ENCODE measurements around the gene ACP4.

Gene ACP4

DNA sequence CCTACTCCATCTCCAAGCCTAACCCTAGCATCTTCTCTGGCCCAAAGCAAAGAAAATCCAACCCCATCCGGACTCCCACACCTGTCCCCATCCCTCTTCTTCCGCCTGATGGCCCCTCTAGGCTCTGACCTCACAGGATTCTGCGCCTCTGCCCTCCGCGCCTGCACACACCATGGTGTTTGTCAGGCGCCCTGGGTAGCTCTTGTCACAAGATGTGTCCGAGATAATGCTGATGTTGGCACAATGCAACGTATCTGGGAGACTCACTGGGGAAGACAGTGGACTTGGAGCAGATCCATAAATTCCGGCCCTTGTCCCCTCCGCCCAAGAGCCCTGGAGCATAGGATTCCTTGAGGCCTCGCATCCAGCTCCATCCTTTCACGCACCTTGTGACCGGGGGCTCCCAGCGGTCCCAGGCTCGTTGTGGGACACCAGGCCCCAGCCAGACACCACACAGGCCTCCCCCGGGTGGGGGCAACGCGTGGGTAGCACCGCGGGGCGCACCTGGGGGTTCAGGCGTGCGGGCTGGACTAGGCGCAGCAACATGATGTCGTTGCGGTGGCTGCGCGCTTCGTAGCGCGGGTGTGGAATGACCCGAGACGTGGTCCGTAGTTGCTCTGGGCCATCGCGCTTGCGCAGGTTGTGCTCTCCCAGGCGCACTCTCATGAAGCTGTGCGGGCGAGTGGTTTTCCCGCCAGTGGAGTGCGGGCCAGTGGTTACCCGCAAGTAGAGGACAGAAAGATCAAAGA, 36.5 kb downstream of the ACP4 start:
- H3K27me3 ChIP-seq (replicated peaks in 2 of 5; ENCODE audit: control insufficient read depth in 4 of 5, insufficient read depth in 5 of 5, low read length in 4 of 5) = peaks cover 8 to 64% (median 18%) of the 10 kb centered on the region in 5 experiments
- no peak overlapping the region for H3K4me3 ChIP-seq (ENCODE audit: control insufficient read depth in 1 of 7, extremely low read depth in 1 of 7, insufficient read depth in 4 of 7, low read depth in 2 of 7, low read length in 6 of 7)
- no peaks in the 10 kb centered on the region for H3K36me3 ChIP-seq (ENCODE audit: control insufficient read depth in 4 of 4, insufficient read depth in 4 of 4, low read length in 3 of 4)
- POLR2A ChIA-PET = no interaction called here
- H3K4me1 ChIP-seq (ENCODE audit: control extremely low read depth in 1 of 4, control insufficient read depth in 4 of 4, insufficient read depth in 4 of 4, low read length in 3 of 4) = no peaks in the 10 kb centered on the region
- WGBS (ENCODE audit: insufficient coverage) = 82% methylated on average over 40 of the region's 43 CpGs
- no peak overlapping the region for H3K27ac ChIP-seq (ENCODE audit: insufficient read depth in 1 of 2, low read depth in 1 of 2, low read length in 2 of 2, poor library complexity in 1 of 2, severe bottlenecking in 2 of 2)
- peaks cover 0 to 7% (median 3%) of the 10 kb centered on the region in 5 experiments for H3K9me3 ChIP-seq (ENCODE audit: control extremely low read depth in 1 of 5, control insufficient read depth in 4 of 5, insufficient read depth in 2 of 5, low read depth in 1 of 5, low read length in 4 of 5)
- CTCF ChIA-PET = no interaction called here
- no peak for DNase-seq

DNA sequence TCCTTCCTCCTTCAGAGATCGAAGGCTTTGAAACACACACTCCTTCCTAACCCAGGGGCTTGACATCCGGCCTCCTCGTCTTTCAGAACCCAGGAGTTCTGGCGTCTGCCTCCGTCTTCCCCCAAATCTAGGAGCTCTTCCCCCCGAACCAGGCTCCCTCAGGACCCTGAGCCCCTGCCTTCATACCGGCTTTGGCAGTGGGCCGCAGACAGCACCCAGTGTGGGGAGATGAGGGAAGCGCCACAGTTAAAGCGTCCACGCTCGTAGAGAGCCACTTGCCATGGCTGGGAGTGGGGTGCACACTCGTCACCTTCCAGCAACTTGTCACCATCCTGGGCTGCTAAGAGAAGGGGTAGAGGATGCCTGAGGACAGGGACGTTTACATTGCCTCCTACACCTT, 37.3 kb downstream of the ACP4 start:
- no peaks in the 10 kb centered on the region for H3K36me3 ChIP-seq (ENCODE audit: control insufficient read depth in 4 of 4, insufficient read depth in 4 of 4, low read length in 3 of 4)
- H3K4me3 ChIP-seq (ENCODE audit: control insufficient read depth in 1 of 7, extremely low read depth in 1 of 7, insufficient read depth in 4 of 7, low read depth in 2 of 7, low read length in 6 of 7) = no peak overlapping the region
- peaks cover 0 to 7% (median 3%) of the 10 kb centered on the region in 5 experiments for H3K9me3 ChIP-seq (ENCODE audit: control extremely low read depth in 1 of 5, control insufficient read depth in 4 of 5, insufficient read depth in 2 of 5, low read depth in 1 of 5, low read length in 4 of 5)
- WGBS (ENCODE audit: insufficient coverage) = 86% methylated on average over 12 of the region's 14 CpGs
- no peaks in the 10 kb centered on the region for H3K4me1 ChIP-seq (ENCODE audit: control extremely low read depth in 1 of 4, control insufficient read depth in 4 of 4, insufficient read depth in 4 of 4, low read length in 3 of 4)
- DNase-seq = no peak
- H3K27me3 ChIP-seq (replicated peaks in 2 of 5; ENCODE audit: control insufficient read depth in 4 of 5, insufficient read depth in 5 of 5, low read length in 4 of 5) = peaks cover 8 to 57% (median 15%) of the 10 kb centered on the region in 5 experiments
- H3K27ac ChIP-seq (ENCODE audit: insufficient read depth in 1 of 2, low read depth in 1 of 2, low read length in 2 of 2, poor library complexity in 1 of 2, severe bottlenecking in 2 of 2) = no peak overlapping the region
- ChIA-PET POLR2A (no interaction called here), CTCF (no interaction called here)

DNA sequence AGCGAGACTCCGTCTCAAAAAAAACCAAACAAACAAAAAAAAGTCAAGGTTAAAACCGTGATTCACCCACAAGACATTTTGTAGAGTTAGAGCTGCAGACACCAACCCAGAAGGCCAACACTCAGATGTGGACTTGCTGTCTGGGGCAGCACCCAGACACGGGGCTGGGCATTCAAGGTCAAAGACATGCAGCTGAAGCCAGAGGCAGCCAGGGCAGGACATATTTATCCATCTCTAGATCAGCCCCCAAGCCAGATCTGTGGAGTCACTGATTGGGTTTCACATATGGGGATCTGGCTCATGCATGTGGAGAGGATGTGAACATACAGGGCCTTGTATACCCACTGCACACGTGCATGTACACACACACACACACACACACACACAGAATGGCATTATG, 39.6 kb downstream of the ACP4 start:
- ChIA-PET POLR2A (no interaction called here), CTCF (no interaction called here)
- WGBS (ENCODE audit: insufficient coverage) = 87% methylated on average over 4 of the region's 5 CpGs

DNA sequence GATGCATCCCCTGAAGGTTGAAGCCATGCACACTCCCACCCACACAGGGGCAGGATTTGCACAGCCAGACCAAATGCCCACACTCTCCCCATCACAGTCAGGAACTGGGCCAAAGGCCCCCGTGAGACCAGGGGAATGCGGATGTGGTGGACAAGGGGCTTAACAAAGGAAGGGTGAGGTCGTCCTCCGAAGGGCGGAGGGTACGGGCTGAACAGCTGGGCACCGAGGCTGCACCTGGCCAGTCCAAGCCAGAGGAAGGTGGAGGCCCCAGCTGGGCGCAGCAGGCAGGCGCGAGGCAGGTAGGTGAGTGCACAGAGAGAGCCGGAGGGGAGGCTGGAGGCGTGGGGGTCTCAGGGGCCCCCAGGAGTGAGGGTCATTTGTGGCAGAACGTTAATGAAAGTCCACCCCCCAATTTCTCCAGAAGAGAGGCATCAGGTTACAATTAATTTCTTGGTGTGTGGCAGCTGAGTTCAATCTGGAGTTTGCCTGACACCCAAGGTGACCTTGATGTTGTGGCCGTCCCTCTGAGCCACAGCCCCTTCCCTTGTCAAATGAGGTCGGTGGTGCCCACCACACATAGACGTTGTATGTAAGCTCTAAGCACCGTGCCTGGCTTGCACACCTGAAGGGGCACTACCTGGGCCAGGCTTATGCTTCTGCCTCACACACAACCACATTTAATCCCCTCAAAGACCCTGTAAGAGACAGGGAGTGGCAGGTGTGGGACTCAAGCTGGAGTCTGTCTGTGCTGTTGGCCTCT, 40.2 kb downstream of the ACP4 start:
- Histone ChIP-seq H3K27ac (ENCODE audit: insufficient read depth in 1 of 2, low read depth in 1 of 2, low read length in 2 of 2, poor library complexity in 1 of 2, severe bottlenecking in 2 of 2) (no peak overlapping the region), H3K4me1 (ENCODE audit: control extremely low read depth in 1 of 4, control insufficient read depth in 4 of 4, insufficient read depth in 4 of 4, low read length in 3 of 4) (peaks cover 0 to 2% (median 2%) of the 10 kb centered on the region in 4 experiments), H3K36me3 (ENCODE audit: control insufficient read depth in 4 of 4, insufficient read depth in 4 of 4, low read length in 3 of 4) (no peaks in the 10 kb centered on the region), H3K4me3 (ENCODE audit: control insufficient read depth in 1 of 7, extremely low read depth in 1 of 7, insufficient read depth in 4 of 7, low read depth in 2 of 7, low read length in 6 of 7) (no peak overlapping the region), H3K9me3 (ENCODE audit: control extremely low read depth in 1 of 5, control insufficient read depth in 4 of 5, insufficient read depth in 2 of 5, low read depth in 1 of 5, low read length in 4 of 5) (peaks cover 0 to 7% (median 3%) of the 10 kb centered on the region in 5 experiments), H3K27me3 (replicated peaks in 2 of 5; ENCODE audit: control insufficient read depth in 4 of 5, insufficient read depth in 5 of 5, low read length in 4 of 5) (peaks cover 14 to 69% (median 21%) of the 10 kb centered on the region in 5 experiments)
- no peak for DNase-seq
- CTCF ChIA-PET = no interaction called here
- POLR2A ChIA-PET = no interaction called here
- WGBS (ENCODE audit: insufficient coverage) = 57% methylated on average over 13 of the region's 17 CpGs

More for the DNA sequence above, 39.6 kb downstream of the ACP4 start:
- peaks cover 0 to 7% (median 3%) of the 10 kb centered on the region in 5 experiments for H3K9me3 ChIP-seq (ENCODE audit: control extremely low read depth in 1 of 5, control insufficient read depth in 4 of 5, insufficient read depth in 2 of 5, low read depth in 1 of 5, low read length in 4 of 5)
- no peaks in the 10 kb centered on the region for H3K4me1 ChIP-seq (ENCODE audit: control extremely low read depth in 1 of 4, control insufficient read depth in 4 of 4, insufficient read depth in 4 of 4, low read length in 3 of 4)
- H3K36me3 ChIP-seq (ENCODE audit: control insufficient read depth in 4 of 4, insufficient read depth in 4 of 4, low read length in 3 of 4) = no peaks in the 10 kb centered on the region
- no peak overlapping the region for H3K4me3 ChIP-seq (ENCODE audit: control insufficient read depth in 1 of 7, extremely low read depth in 1 of 7, insufficient read depth in 4 of 7, low read depth in 2 of 7, low read length in 6 of 7)
- H3K27me3 ChIP-seq (replicated peaks in 2 of 5; ENCODE audit: control insufficient read depth in 4 of 5, insufficient read depth in 5 of 5, low read length in 4 of 5) = peaks cover 10 to 63% (median 18%) of the 10 kb centered on the region in 5 experiments
- no peak for DNase-seq
- H3K27ac ChIP-seq (ENCODE audit: insufficient read depth in 1 of 2, low read depth in 1 of 2, low read length in 2 of 2, poor library complexity in 1 of 2, severe bottlenecking in 2 of 2) = no peak overlapping the region

DNA sequence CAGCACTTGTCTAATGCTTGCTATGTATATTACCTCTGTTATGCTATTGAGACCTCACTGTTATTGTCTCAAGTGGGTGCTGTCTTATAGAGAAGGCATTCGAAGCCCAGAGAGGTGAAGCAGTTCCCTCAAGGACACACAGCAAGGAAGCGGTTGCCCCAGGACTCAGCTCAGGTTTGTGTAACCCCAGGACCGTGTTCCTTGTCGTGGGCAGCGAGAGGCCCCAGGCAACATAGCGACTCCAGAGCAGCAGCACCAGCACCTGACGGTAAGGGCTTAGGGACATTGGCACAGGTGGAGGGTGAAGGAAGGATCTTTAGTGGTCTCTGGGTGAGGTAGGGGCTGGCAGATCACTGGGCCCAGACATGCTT, 40.8 kb downstream of the ACP4 start:
- 81% methylated on average over 7 of the region's 7 CpGs for WGBS (ENCODE audit: insufficient coverage)
- H3K9me3 ChIP-seq (ENCODE audit: control extremely low read depth in 1 of 5, control insufficient read depth in 4 of 5, insufficient read depth in 2 of 5, low read depth in 1 of 5, low read length in 4 of 5) = peaks cover 0 to 7% (median 3%) of the 10 kb centered on the region in 5 experiments
- no peak for DNase-seq
- no peak overlapping the region for H3K27ac ChIP-seq (ENCODE audit: insufficient read depth in 1 of 2, low read depth in 1 of 2, low read length in 2 of 2, poor library complexity in 1 of 2, severe bottlenecking in 2 of 2)
- peaks cover 0 to 8% (median 8%) of the 10 kb centered on the region in 4 experiments for H3K4me1 ChIP-seq (ENCODE audit: control extremely low read depth in 1 of 4, control insufficient read depth in 4 of 4, insufficient read depth in 4 of 4, low read length in 3 of 4)
- no peaks in the 10 kb centered on the region for H3K36me3 ChIP-seq (ENCODE audit: control insufficient read depth in 4 of 4, insufficient read depth in 4 of 4, low read length in 3 of 4)
- peaks cover 14 to 69% (median 19%) of the 10 kb centered on the region in 5 experiments for H3K27me3 ChIP-seq (replicated peaks in 2 of 5; ENCODE audit: control insufficient read depth in 4 of 5, insufficient read depth in 5 of 5, low read length in 4 of 5)
- ChIA-PET POLR2A (no interaction called here), CTCF (no interaction called here)
- H3K4me3 ChIP-seq (ENCODE audit: control insufficient read depth in 1 of 7, extremely low read depth in 1 of 7, insufficient read depth in 4 of 7, low read depth in 2 of 7, low read length in 6 of 7) = no peak overlapping the region

DNA sequence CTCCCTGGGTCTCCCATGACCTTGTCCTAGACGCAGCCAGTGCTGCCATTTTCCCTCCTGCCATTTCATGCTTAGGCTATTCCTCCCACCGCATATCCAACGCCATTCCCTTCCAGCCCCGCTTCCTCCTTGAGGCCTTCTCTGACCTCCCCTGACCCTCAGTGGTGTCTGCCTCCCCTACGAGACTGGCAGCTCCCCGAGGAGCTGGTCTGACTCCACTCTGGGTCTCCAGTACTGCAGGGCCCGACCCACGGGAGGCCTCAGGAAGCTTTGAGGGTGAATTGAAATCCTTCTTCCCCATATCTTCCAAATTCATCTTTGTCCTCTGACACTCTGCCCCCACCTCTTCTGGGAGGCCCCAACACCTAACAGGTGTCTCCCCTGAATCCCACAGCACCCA, 42.5 kb downstream of the ACP4 start:
- no peak for DNase-seq
- ChIA-PET POLR2A (no interaction called here), CTCF (no interaction called here)
- WGBS (ENCODE audit: insufficient coverage) = 95% methylated on average over 7 of the region's 8 CpGs
- H3K27ac ChIP-seq (ENCODE audit: insufficient read depth in 1 of 2, low read depth in 1 of 2, low read length in 2 of 2, poor library complexity in 1 of 2, severe bottlenecking in 2 of 2) = no peak overlapping the region
- no peaks in the 10 kb centered on the region for H3K9me3 ChIP-seq (ENCODE audit: control extremely low read depth in 1 of 5, control insufficient read depth in 4 of 5, insufficient read depth in 2 of 5, low read depth in 1 of 5, low read length in 4 of 5)
- peaks cover 0 to 12% (median 10%) of the 10 kb centered on the region in 4 experiments for H3K4me1 ChIP-seq (ENCODE audit: control extremely low read depth in 1 of 4, control insufficient read depth in 4 of 4, insufficient read depth in 4 of 4, low read length in 3 of 4)
- no peak overlapping the region for H3K4me3 ChIP-seq (ENCODE audit: control insufficient read depth in 1 of 7, extremely low read depth in 1 of 7, insufficient read depth in 4 of 7, low read depth in 2 of 7, low read length in 6 of 7)
- peaks cover 12 to 72% (median 23%) of the 10 kb centered on the region in 5 experiments for H3K27me3 ChIP-seq (replicated peaks in 2 of 5; ENCODE audit: control insufficient read depth in 4 of 5, insufficient read depth in 5 of 5, low read length in 4 of 5)
- no peaks in the 10 kb centered on the region for H3K36me3 ChIP-seq (ENCODE audit: control insufficient read depth in 4 of 4, insufficient read depth in 4 of 4, low read length in 3 of 4)

DNA sequence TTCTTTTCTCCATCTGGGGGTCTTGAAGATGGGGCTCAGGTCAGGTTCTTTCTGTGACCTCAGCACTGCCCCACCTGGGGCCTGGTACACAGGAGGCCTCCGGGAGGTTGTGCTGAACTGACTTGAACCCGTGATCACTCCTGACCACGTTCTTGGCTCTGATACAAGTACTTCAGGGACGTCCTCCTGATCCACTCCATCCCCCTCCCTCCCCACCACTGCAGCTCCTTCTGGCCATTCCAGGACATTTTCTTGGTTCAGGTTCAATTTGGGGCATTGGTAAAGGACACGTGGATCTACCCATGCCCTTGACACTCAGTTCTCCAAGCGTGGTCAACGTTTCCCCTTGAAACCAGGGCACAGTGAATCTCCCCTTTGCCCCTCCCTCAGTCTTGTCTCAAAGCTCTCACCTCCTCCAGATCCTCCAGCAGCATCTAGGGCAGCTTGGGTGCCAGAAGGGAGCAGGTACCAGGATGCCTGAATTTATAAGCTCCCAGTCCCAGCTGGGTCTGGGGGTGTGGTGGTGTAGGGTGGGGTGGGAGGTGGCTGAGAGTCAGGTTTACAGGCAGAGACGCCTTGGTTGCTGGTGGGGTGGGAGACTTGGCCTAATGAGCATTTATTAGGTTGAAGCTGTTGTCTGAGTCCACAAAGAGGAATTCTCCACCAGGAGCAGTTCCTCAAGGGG, 43.0 kb downstream of the ACP4 start, which contains the start of gene KLK15:
TSS of gene KLK15 (minus strand) at position 458 of the 685 bp plus-strand sequence. CDS start 2,082 bp downstream, outside the sequence.
- Histone ChIP-seq H3K27ac (ENCODE audit: insufficient read depth in 1 of 2, low read depth in 1 of 2, low read length in 2 of 2, poor library complexity in 1 of 2, severe bottlenecking in 2 of 2) (no peak within 1 kb of the TSS), H3K4me1 (ENCODE audit: control extremely low read depth in 1 of 4, control insufficient read depth in 4 of 4, insufficient read depth in 4 of 4, low read length in 3 of 4) (peaks cover 0 to 12% (median 10%) of the 10 kb centered on the region in 4 experiments), H3K4me3 (ENCODE audit: control insufficient read depth in 1 of 7, extremely low read depth in 1 of 7, insufficient read depth in 4 of 7, low read depth in 2 of 7, low read length in 6 of 7) (no peak within 1 kb of the TSS), H3K27me3 (replicated peaks in 2 of 5; ENCODE audit: control insufficient read depth in 4 of 5, insufficient read depth in 5 of 5, low read length in 4 of 5) (peaks cover 12 to 74% (median 23%) of the 10 kb centered on the region in 5 experiments), H3K36me3 (ENCODE audit: control insufficient read depth in 4 of 4, insufficient read depth in 4 of 4, low read length in 3 of 4) (no peaks in the 10 kb centered on the region), H3K9me3 (ENCODE audit: control extremely low read depth in 1 of 5, control insufficient read depth in 4 of 5, insufficient read depth in 2 of 5, low read depth in 1 of 5, low read length in 4 of 5) (no peaks in the 10 kb centered on the region)
- ChIA-PET POLR2A (no interaction called here), CTCF (no interaction called here)
- 66% methylated on average over 6 of the region's 8 CpGs for WGBS (ENCODE audit: insufficient coverage)
- no peak for DNase-seq
